AG09319 (cell line): ENCODE results near the gene HBD.

Experiments
- DNase-seq: peaks from one replicate; pipeline ENCODE4 v3.0.0-alpha.2; 2010; ENCODE audit warnings: low read depth; ENCODE audit errors: extremely low read depth
- TF ChIP-seq, protein P1 (sequence below): IDR thresholded peaks from 2 replicates; pipeline ENCODE4 v1.5.1; 2011; ENCODE audit warnings: low read depth, mild to moderate bottlenecking, inconsistent platforms, low read length, moderate library complexity

HBD gene

DNA sequence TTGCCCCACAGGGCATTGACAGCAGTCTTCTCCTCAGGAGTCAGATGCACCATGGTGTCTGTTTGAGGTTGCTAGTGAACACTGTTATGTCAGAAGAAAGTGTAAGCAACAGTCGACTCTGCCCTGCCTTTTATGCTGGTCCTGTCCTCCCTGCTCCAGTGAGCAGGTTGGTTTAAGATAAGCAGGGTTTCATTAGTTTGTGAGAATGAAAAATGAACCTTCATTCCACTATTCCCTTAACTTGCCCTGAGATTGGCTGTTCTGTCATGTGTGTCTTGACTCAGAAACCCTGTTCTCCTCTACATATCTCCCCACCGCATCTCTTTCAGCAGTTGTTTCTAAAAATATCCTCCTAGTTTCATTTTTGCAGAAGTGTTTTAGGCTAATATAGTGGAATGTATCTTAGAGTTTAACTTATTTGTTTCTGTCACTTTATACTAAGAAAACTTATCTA, at the start of gene HBD:
TSS of gene HBD (minus strand) at position 103 of the 454 bp plus-strand sequence. CDS start at position 53, 50 bp downstream.
- DNase-seq = no peak
- TF ChIP-seq, protein P1, sequence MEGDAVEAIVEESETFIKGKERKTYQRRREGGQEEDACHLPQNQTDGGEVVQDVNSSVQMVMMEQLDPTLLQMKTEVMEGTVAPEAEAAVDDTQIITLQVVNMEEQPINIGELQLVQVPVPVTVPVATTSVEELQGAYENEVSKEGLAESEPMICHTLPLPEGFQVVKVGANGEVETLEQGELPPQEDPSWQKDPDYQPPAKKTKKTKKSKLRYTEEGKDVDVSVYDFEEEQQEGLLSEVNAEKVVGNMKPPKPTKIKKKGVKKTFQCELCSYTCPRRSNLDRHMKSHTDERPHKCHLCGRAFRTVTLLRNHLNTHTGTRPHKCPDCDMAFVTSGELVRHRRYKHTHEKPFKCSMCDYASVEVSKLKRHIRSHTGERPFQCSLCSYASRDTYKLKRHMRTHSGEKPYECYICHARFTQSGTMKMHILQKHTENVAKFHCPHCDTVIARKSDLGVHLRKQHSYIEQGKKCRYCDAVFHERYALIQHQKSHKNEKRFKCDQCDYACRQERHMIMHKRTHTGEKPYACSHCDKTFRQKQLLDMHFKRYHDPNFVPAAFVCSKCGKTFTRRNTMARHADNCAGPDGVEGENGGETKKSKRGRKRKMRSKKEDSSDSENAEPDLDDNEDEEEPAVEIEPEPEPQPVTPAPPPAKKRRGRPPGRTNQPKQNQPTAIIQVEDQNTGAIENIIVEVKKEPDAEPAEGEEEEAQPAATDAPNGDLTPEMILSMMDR = no peak

- no peak for DNase-seq
- TF ChIP-seq, protein P1 = no peak
These were observed 49.6 kb upstream of the HBD start for GRCh38 chr11:5283882-5284281.

DNA sequence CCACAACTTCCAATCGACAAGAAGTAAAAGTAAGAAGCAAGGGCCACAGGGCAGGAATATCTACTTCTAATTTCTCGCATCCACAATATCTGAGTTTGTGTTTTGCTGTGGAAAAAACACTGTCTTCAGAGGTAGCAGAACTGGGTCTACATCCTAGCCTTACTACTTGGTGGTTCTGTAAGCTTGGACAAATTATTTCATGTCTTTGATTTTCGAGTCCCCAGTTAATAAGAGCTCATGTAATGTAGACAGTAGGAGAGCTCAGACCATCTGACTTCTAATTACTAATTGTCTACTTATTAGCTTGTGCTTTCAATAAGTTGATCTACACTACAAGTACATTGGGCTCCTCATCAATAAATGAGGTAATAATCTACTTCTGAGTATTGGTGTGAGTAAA, 48.8 kb upstream of the HBD start:
- DNase-seq = no peak
- TF ChIP-seq, protein P1 = no peak

GRCh38 chr11:5282628-5283027, 48.3 kb upstream of the HBD start:
- no peak for DNase-seq
- TF ChIP-seq, protein P1 = no peak

- TF ChIP-seq, protein P1 = no peak
- no peak for DNase-seq
These were observed 47.3 kb upstream of the HBD start for GRCh38 chr11:5281596-5281995.

GRCh38 chr11:5280582-5281102, 46.4 kb upstream of the HBD start:
- peak; percentile 95 for DNase-seq
- TF ChIP-seq, protein P1 = no peak

DNA sequence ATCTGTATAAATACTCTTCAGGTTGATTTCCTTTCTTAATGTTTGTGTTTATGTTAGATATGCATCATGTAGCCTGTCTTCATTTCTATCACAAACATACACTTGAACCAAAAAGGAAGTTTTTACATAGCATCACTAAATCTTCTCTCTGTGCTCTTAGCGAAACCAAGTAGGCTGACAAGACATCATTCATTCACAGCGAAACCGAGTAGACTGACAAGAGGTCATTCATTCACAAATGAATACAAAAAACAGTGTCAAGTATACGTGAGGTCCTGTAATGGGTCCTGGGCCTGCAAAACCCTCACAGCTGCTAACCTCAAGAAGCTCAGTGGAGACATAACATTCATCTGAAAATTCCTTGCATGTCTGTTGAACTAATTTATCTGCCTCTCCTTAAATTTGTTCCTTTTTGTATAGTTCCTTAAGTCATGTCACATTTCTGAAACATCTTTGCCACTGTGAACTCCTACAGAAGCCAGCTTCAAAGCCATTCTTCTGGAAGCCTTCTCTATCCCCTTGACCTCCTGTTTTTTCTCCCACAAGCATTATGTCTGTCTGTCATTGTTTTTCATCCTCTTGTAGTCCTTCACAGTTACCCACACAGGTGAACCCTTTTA, 45.3 kb upstream of the HBD start:
- TF ChIP-seq, protein P1 = no peak
- no peak for DNase-seq
